IgD-negative memory B cell (primary cell): ENCODE data around the gene MYF5. TPM values are rescaled to one million over a fixed set of nuclear protein-coding genes. Genes with fewer than 3 reads are reported as not detected.

Experiments used
- H3K27ac Mint-ChIP-seq, 3 donors: one replicate each; pipeline ENCODE4 v1.8.0; 2020 to 2022; ENCODE audit warnings: mild to moderate bottlenecking in 3 of 3, mixed read lengths in 3 of 3, moderate library complexity in 1 of 3
- H3K27me3 Mint-ChIP-seq: one replicate; pipeline ENCODE4 v1.8.0; 2021; ENCODE audit warnings: mixed read lengths
- H3K36me3 Mint-ChIP-seq: one replicate; pipeline ENCODE4 v1.8.0; 2020; ENCODE audit warnings: mild to moderate bottlenecking, mixed read lengths
- H3K4me1 Mint-ChIP-seq, 3 donors: one replicate each; pipeline ENCODE4 v1.8.0; 2020 to 2022; ENCODE audit warnings: mixed read lengths in 3 of 3, mild to moderate bottlenecking in 1 of 3
- H3K4me3 Mint-ChIP-seq, 4 donors: one replicate each; pipeline ENCODE4 v1.8.0; 2020 to 2022; ENCODE audit warnings: mild to moderate bottlenecking in 4 of 4, mixed read lengths in 4 of 4, moderate library complexity in 3 of 4
- H3K9me3 Mint-ChIP-seq, 3 donors: one replicate each; pipeline ENCODE4 v1.8.0; 2020 to 2021; ENCODE audit warnings: mixed read lengths in 3 of 3, mild to moderate bottlenecking in 1 of 3
- polyA plus RNA-seq: library from polyadenylated mRNA; unstranded; fragments of 300-500 nt; fragmentation: Illumina TruSeq; gene quantifications from one replicate; pipeline ENCODE4 v1.2.3, GENCODE V29; 2021

The MYF5 gene
- polyA plus RNA-seq, 1 donor from 2014 or later = not detected

DNA sequence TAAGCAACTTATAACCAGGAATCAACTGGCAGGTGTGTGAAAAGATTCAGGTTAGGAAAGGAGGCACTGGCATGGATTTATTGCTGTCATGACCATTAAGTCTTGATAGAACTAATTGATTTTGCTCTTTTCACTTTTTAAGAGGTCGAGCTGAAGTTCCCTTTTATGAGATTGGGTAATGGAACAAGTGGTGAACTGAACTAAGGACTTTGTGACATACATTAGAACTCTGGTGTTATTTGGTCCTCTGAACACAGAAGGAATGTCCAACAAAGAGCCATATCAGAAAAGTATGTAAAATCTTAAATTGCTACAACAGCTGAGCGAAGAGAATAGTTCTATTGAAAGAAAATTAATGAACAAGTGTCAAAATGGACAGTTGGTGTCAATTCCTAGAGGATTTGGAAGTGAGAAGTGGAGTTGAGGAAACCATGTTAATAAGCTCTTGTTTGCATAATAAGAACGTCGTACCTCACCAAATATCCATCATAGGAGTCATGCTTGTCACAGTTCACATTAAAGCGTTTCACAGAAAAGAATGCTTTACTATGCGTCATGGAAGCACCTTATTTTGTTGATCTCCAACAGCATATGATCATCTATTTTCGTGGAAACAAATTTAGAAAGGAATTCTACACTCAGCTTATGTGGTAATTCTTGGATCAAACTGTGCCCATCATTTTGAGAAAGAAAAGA, 17.7 kb upstream of the MYF5 start:
- Mint-ChIP-seq H3K27me3 (no peaks in the 10 kb centered on the region), H3K4me3 (no peak overlapping the region), H3K4me1 (peaks cover 0 to 3% (median 0%) of the 10 kb centered on the region in 3 donors)

GRCh38 chr12:80700327-80700726, 16.4 kb upstream of the MYF5 start:
- Mint-ChIP-seq H3K36me3 (no peaks in the 10 kb centered on the region), H3K4me1 (peaks cover 0 to 3% (median 0%) of the 10 kb centered on the region in 3 donors), H3K9me3 (no peaks in the 10 kb centered on the region), H3K4me3 (no peak overlapping the region), H3K27ac (no peak overlapping the region), H3K27me3 (no peaks in the 10 kb centered on the region)

More for the DNA sequence above, 17.7 kb upstream of the MYF5 start:
- no peaks in the 10 kb centered on the region for H3K36me3 Mint-ChIP-seq
- H3K9me3 Mint-ChIP-seq = no peaks in the 10 kb centered on the region
- no peak overlapping the region for H3K27ac Mint-ChIP-seq

GRCh38 chr12:80701388-80701787, 15.3 kb upstream of the MYF5 start:
- Mint-ChIP-seq H3K9me3 (no peaks in the 10 kb centered on the region), H3K4me3 (no peak overlapping the region), H3K27ac (no peak overlapping the region), H3K36me3 (no peaks in the 10 kb centered on the region), H3K4me1 (peaks cover 0 to 3% (median 0%) of the 10 kb centered on the region in 3 donors), H3K27me3 (no peaks in the 10 kb centered on the region)

DNA sequence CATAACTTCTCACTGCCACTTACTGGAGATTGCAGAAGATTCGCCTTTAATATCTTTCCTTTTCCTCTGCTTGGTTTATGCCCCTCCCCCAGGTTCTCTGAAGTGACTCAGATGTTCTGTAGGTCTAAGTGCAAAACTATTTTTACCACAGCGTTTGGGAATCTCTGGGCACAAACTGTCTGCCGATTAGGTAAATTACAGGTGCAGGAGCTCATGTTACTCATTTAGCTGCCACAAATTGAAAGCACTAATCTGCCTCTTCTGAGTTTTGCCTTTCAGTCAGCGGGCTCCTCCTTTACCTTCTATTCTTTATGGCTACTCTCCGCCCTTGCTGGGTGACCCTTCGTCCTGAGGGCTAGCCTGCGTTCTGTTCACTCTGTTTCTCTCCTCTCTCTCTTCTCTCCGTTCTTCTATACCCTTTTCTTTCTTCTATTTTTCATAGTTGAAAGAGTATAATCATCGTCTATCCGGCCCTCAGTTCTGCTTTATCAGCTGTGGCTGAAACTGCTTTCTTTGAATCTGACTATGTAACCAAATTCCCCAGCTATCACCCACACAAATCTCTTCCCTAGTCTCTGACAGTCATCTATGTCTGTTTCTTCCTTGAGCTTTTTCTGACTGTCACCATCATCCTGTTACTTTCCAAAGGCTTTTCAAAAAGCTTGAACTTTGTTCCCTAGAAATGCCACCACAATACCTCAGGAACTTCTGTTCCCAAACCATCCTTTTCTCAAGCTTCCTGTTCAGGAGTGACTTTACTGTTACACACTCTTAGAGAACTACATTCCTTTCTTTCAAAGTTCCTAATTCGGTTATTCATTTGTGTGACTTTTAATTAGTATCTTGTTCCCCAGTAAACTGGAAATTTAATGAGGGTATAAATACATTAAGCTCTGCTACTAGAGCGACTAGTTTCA, 13.6 kb upstream of the MYF5 start:
- Mint-ChIP-seq H3K27me3 (peaks cover 6% of the 10 kb centered on the region), H3K4me3 (peak overlapping the region in 3 of 4 donors; percentile 18 to 55 (median 18)), H3K4me1 (peaks cover 0 to 3% (median 0%) of the 10 kb centered on the region in 3 donors), H3K36me3 (no peaks in the 10 kb centered on the region), H3K9me3 (peaks cover 0 to 2% (median 0%) of the 10 kb centered on the region in 3 donors), H3K27ac (no peak overlapping the region)

GRCh38 chr12:80704420-80704819, 12.3 kb upstream of the MYF5 start:
- Mint-ChIP-seq H3K27me3 (peaks cover 17% of the 10 kb centered on the region), H3K4me1 (peaks cover 0 to 3% (median 0%) of the 10 kb centered on the region in 3 donors), H3K4me3 (no peak overlapping the region), H3K36me3 (no peaks in the 10 kb centered on the region), H3K27ac (no peak overlapping the region), H3K9me3 (peaks cover 0 to 2% (median 2%) of the 10 kb centered on the region in 3 donors)

DNA sequence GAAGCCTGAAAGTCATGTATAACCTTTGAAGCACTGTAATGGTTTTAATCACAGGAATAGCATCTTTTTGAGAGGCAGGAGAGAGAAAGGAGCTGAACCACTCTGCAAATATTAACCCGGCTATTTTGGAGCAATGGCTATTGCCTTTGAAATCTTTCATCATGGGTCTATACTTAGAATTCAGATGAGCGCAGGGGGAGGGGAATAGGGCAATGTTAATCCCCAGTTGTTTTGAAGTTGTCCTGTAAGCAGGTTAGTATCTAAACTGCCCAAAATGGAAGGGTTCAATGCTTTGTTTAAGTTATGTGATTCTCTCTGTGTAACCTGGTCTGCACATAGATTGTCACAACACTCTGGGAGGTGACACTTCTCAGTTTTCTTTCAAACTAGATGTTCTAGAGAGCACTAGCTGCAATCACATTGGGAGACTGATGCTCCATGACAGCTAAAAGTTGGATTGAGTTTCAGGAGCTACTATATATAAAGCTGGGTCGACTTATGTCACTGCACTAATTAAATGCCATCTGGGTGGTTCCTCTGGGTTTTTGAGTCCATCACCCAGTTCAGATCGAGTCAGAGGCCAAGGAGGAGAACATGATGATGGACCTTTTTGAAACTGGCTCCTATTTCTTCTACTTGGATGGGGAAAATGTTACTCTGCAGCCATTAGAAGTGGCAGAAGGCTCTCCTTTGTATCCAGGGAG, 9.4 kb upstream of the MYF5 start, which contains the start of gene MYF6:
Gene MYF6, plus strand, starts transcription at position 509 of the 704 bp plus-strand sequence. Its CDS starts 86 bp downstream, at position 595.
- Mint-ChIP-seq H3K36me3 (no peaks in the 10 kb centered on the region), H3K4me3 (no peak within 1 kb of the TSS)

GRCh38 chr12:80707830-80708258, 8.9 kb upstream of the MYF5 start:
- no peak overlapping the region for H3K4me3 Mint-ChIP-seq
- H3K4me1 Mint-ChIP-seq = peaks cover 0 to 3% (median 0%) of the 10 kb centered on the region in 3 donors
- H3K36me3 Mint-ChIP-seq = no peaks in the 10 kb centered on the region
- H3K27ac Mint-ChIP-seq = no peak overlapping the region
- H3K27me3 Mint-ChIP-seq = peaks cover 24% of the 10 kb centered on the region
- H3K9me3 Mint-ChIP-seq = peaks cover 0 to 2% (median 2%) of the 10 kb centered on the region in 3 donors

More for the DNA sequence above, 9.4 kb upstream of the MYF5 start, which contains the start of gene MYF6:
- H3K27me3 Mint-ChIP-seq = peaks cover 24% of the 10 kb centered on the region
- no peak within 1 kb of the TSS for H3K27ac Mint-ChIP-seq
- H3K9me3 Mint-ChIP-seq = peaks cover 0 to 2% (median 2%) of the 10 kb centered on the region in 3 donors
- peaks cover 0 to 3% (median 0%) of the 10 kb centered on the region in 3 donors for H3K4me1 Mint-ChIP-seq

- peak overlapping the region in 1 of 4 donors; percentile 72 for H3K4me3 Mint-ChIP-seq
- no peaks in the 10 kb centered on the region for H3K36me3 Mint-ChIP-seq
- peaks cover 0 to 4% (median 2%) of the 10 kb centered on the region in 3 donors for H3K9me3 Mint-ChIP-seq
- H3K27ac Mint-ChIP-seq = no peak overlapping the region
- no peaks in the 10 kb centered on the region for H3K4me1 Mint-ChIP-seq
- H3K27me3 Mint-ChIP-seq = peaks cover 24% of the 10 kb centered on the region
Measured at GRCh38 chr12:80708259-80708974, 8.3 kb upstream of the MYF5 start.

GRCh38 chr12:80708975-80709328, 7.8 kb upstream of the MYF5 start:
- Mint-ChIP-seq H3K9me3 (peaks cover 0 to 4% (median 2%) of the 10 kb centered on the region in 3 donors), H3K27me3 (peaks cover 29% of the 10 kb centered on the region), H3K27ac (no peak overlapping the region), H3K36me3 (no peaks in the 10 kb centered on the region), H3K4me3 (peak overlapping the region in 1 of 4 donors; percentile 72), H3K4me1 (no peaks in the 10 kb centered on the region)

DNA sequence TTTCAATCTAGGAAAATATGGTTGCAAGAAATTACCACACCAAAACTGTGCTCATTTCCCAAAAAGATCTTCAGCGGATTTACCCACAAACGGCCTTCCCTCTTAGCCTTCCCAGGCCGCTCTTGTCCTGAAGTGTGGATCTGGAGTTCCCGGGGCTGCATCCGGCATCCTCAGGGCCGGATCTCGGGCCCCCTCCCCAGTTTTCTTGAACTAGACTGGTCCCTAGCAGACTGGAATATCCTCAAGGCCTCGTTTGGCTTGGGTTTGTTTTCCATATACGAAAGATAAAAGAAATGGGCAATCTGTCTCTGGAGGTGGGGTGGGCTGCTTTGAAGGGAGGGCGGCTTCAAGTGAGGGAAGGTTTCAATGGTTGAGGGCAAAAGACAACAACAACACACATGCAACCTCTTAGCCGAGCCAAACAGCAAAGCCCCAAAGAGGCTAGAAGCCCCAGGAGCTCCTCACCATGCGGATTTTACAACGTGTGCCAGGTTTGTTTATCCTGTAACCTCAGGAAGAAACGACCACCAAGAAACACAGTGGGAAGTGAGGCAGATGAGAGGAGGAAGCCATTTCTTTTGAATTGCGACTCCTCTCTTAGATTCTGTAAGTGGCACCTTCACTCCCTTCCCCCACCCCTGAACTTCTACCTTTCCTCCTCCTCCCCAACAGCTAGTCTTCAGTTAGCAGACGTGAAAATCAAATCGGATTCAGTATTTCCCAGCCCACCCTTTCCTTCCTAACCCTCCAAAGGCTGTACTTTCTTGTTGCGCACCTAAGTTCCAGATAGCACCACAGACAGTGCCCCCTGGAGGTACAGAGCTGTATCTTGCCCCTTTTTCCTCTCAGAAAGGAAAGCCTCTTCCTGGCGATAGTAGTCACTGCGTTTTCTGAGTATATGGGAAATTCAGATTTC, 6.6 kb upstream of the MYF5 start:
- H3K4me3 Mint-ChIP-seq = no peak overlapping the region
- no peaks in the 10 kb centered on the region for H3K4me1 Mint-ChIP-seq
- no peaks in the 10 kb centered on the region for H3K36me3 Mint-ChIP-seq
- peaks cover 0 to 7% (median 4%) of the 10 kb centered on the region in 3 donors for H3K9me3 Mint-ChIP-seq
- H3K27me3 Mint-ChIP-seq = peaks cover 36% of the 10 kb centered on the region
- peak overlapping the region in 1 of 3 donors; percentile 48 for H3K27ac Mint-ChIP-seq

- Mint-ChIP-seq H3K4me1 (no peaks in the 10 kb centered on the region), H3K4me3 (no peak overlapping the region), H3K27me3 (peaks cover 40% of the 10 kb centered on the region), H3K27ac (no peak overlapping the region), H3K36me3 (no peaks in the 10 kb centered on the region), H3K9me3 (peaks cover 0 to 7% (median 4%) of the 10 kb centered on the region in 3 donors)
Measured at GRCh38 chr12:80710727-80711449, 5.8 kb upstream of the MYF5 start.

DNA sequence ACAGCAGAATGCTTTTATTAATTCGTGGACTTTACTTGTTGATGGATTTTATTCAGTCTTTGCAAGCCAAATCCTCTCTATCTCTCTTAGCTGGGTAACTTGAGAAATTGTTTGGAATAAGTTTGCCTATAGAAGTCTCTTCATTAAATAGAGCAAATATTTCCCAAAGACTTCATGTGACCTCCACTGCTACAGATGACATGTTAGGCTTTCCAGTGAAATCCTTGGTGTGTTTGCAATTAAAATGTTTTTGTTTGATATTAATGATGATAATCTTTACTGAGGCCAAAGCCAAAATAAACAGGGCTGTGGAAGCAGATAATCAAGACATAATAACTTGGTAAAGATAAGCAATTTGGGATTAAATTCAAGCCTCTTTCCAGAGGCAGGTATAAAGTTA, 4.8 kb upstream of the MYF5 start:
- H3K27me3 Mint-ChIP-seq = peaks cover 49% of the 10 kb centered on the region

GRCh38 chr12:80712866-80713265, 3.8 kb upstream of the MYF5 start:
- peaks cover 47% of the 10 kb centered on the region for H3K27me3 Mint-ChIP-seq
- H3K4me1 Mint-ChIP-seq = no peaks in the 10 kb centered on the region
- no peak overlapping the region for H3K27ac Mint-ChIP-seq
- no peaks in the 10 kb centered on the region for H3K36me3 Mint-ChIP-seq
- H3K9me3 Mint-ChIP-seq = peaks cover 0 to 5% (median 4%) of the 10 kb centered on the region in 3 donors
- H3K4me3 Mint-ChIP-seq = no peak overlapping the region

More for the DNA sequence above, 4.8 kb upstream of the MYF5 start:
- peaks cover 0 to 7% (median 4%) of the 10 kb centered on the region in 3 donors for H3K9me3 Mint-ChIP-seq
- H3K4me1 Mint-ChIP-seq = no peaks in the 10 kb centered on the region
- no peak overlapping the region for H3K4me3 Mint-ChIP-seq
- no peak overlapping the region for H3K27ac Mint-ChIP-seq
- H3K36me3 Mint-ChIP-seq = no peaks in the 10 kb centered on the region
